Glutamatergic neuron (in vitro differentiated cells): ENCODE measurements around the gene RNMT. TPM values are rescaled to one million over a fixed set of nuclear protein-coding genes. Genes with fewer than 3 reads are reported as not detected.

Experiments used
- DNase-seq: peaks from one replicate; pipeline ENCODE4 v3.0.0; 2022
- H3K27ac Mint-ChIP-seq: one replicate; pipeline ENCODE4 v1.8.0; 2020; ENCODE audit warnings: mild to moderate bottlenecking, mixed read lengths, inconsistent platforms; ENCODE audit not compliant: unreplicated experiment
- H3K27me3 Mint-ChIP-seq: one replicate; pipeline ENCODE4 v1.8.0; 2020; ENCODE audit warnings: mild to moderate bottlenecking, moderate library complexity, mixed read lengths, inconsistent platforms; ENCODE audit not compliant: unreplicated experiment
- H3K36me3 Mint-ChIP-seq: one replicate; pipeline ENCODE4 v1.8.0; 2020; ENCODE audit warnings: mild to moderate bottlenecking, mixed read lengths, inconsistent platforms; ENCODE audit not compliant: unreplicated experiment
- H3K4me1 Mint-ChIP-seq: one replicate; pipeline ENCODE4 v1.8.0; 2020; ENCODE audit warnings: mild to moderate bottlenecking, low read depth, mixed read lengths, inconsistent platforms; ENCODE audit not compliant: unreplicated experiment
- H3K4me3 Mint-ChIP-seq: one replicate; pipeline ENCODE4 v1.8.0; 2020; ENCODE audit warnings: mild to moderate bottlenecking, mixed read lengths, inconsistent platforms; ENCODE audit not compliant: unreplicated experiment
- H3K9me3 Mint-ChIP-seq: one replicate; pipeline ENCODE4 v1.8.0; 2020; ENCODE audit warnings: mild to moderate bottlenecking, moderate library complexity, mixed read lengths, inconsistent platforms; ENCODE audit not compliant: unreplicated experiment
- total RNA-seq: library from RNA; stranded (reverse); fragmentation: NEBNext Ultra II Directional; extraction: Animal tissue kit (Norgen Biotek cat#: 25700); gene quantifications from one replicate; pipeline ENCODE4 v1.2.1, GENCODE V29; 2021; ENCODE audit not compliant: unreplicated experiment
- TF ChIP-seq, protein P1 (sequence below): fragments of 200-600 bp; sonication (generic); IDR thresholded peaks from one replicate; pipeline ENCODE4 v1.5.0; 2021; ENCODE audit not compliant: partially characterized antibody, unreplicated experiment

The RNMT gene
- total RNA-seq, 1 donor from 2014 or later: 42.8 TPM

DNA sequence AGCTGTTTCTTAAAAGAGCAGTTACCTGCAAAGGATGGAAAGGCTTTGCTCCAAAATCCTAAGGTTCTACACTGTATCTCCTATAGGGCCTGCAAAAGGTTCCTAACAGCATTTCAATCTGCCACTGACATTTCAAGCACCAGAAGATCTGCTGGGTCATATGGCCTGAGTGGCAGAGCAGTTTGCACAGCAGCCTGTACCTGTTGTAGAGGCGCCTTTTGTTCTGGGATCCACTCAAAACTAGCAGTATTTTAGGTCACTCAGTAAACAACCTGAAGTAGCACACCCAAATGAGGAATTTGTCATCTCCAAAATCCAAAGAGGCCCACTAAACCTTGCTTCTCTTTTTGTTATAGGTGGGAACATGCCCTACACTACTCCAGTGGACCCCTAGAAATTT lies 6.3 kb upstream of the RNMT start:
- Mint-ChIP-seq H3K36me3 (no peaks in the 10 kb centered on the region), H3K4me3 (no peak overlapping the region), H3K27ac (no peak overlapping the region), H3K27me3 (peaks cover 2% of the 10 kb centered on the region), H3K4me1 (no peaks in the 10 kb centered on the region), H3K9me3 (peaks cover 6% of the 10 kb centered on the region)
- DNase-seq: no peak
- TF ChIP-seq, protein P1, sequence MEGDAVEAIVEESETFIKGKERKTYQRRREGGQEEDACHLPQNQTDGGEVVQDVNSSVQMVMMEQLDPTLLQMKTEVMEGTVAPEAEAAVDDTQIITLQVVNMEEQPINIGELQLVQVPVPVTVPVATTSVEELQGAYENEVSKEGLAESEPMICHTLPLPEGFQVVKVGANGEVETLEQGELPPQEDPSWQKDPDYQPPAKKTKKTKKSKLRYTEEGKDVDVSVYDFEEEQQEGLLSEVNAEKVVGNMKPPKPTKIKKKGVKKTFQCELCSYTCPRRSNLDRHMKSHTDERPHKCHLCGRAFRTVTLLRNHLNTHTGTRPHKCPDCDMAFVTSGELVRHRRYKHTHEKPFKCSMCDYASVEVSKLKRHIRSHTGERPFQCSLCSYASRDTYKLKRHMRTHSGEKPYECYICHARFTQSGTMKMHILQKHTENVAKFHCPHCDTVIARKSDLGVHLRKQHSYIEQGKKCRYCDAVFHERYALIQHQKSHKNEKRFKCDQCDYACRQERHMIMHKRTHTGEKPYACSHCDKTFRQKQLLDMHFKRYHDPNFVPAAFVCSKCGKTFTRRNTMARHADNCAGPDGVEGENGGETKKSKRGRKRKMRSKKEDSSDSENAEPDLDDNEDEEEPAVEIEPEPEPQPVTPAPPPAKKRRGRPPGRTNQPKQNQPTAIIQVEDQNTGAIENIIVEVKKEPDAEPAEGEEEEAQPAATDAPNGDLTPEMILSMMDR: no peak

DNA sequence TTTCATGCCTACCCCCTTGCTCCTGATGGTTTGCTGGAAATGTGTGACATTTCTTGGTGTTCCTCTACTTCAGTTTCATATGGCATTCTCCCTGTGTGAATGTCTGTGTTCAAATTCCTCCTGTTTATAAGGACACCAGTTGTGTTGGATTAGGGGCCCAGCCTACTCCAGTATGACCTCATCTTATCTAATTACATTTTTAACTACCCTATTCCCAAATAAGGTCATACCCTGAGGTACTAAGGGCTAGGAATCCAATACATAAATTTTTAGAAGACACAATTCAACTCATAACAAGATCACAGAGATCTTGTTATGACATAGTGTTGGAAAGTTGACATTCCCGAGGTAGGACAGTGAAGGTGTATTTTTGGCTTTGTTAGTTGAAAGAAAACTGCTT lies 5.6 kb upstream of the RNMT start:
- Mint-ChIP-seq H3K9me3 (peaks cover 8% of the 10 kb centered on the region), H3K4me3 (no peak overlapping the region), H3K36me3 (no peaks in the 10 kb centered on the region), H3K27me3 (peaks cover 2% of the 10 kb centered on the region), H3K27ac (no peak overlapping the region), H3K4me1 (peaks cover 3% of the 10 kb centered on the region)
- TF ChIP-seq, protein P1: no peak
- DNase-seq: no peak

DNA sequence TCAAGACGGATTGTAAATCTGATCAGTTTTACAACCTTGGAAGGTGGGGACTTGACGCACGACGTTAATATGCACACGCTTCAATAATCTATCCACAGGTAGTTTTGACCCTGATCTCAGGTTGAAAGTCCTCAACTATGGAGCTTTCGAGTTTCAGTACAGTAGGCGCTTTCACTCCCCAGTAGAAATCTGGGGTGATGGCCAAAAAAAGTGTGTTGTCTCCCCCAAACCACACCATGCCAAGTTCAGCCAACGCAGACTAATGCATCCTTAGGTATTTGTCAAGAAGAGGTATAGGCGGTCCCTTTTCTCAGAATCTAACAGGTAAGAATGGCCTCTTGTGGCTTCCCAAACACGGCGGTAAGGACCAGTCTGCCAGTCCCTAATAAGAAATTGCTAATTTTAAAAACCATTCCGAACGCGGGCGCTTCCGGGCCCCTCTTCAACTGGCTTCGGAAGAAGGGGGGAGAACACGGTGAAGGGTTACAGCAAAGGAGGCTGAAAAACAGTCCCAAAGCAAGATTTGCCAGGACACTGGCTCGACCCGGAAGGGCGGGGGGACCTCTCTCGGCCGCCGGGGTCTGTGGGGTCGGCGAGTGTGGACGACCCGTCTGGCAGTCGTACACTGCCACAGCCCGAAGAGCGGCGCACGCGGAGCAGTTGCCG lies 774 bp upstream of the RNMT start:
- peaks cover 6% of the 10 kb centered on the region for H3K9me3 Mint-ChIP-seq
- peaks cover 5% of the 10 kb centered on the region for H3K27me3 Mint-ChIP-seq

DNA sequence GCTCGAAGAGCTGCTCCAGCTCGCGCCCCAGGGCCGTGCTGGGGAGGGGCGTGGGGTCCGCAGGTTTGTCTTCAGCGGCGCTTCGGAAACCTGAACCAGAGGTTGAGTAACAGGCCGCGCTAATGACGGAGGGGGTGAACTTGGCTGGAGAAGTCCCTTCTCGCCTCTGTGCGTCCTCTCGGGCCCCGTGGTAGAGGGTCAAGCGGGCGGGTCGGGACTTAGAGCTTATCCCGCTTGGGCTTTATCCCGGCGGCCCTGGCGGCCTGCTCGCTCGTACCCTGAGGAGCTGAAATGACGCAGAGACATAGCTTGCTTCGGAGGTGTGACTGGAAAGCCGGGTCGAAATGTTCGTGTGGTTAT lies 479 bp downstream of the RNMT start:
- DNase-seq: no peak
- Mint-ChIP-seq H3K27me3 (peaks cover 5% of the 10 kb centered on the region), H3K36me3 (no peaks in the 10 kb centered on the region), H3K27ac (peak overlapping the region; percentile 64), H3K9me3 (peaks cover 4% of the 10 kb centered on the region), H3K4me1 (peaks cover 8% of the 10 kb centered on the region), H3K4me3 (peak overlapping the region; percentile 96)
- TF ChIP-seq, protein P1: no peak

More for the DNA sequence above, 774 bp upstream of the RNMT start:
- H3K27ac Mint-ChIP-seq: no peak overlapping the region
- no peaks in the 10 kb centered on the region for H3K36me3 Mint-ChIP-seq
- H3K4me3 Mint-ChIP-seq: peak overlapping the region; percentile 88
- DNase-seq: no peak
- peaks cover 8% of the 10 kb centered on the region for H3K4me1 Mint-ChIP-seq
- TF ChIP-seq, protein P1: no peak

DNA sequence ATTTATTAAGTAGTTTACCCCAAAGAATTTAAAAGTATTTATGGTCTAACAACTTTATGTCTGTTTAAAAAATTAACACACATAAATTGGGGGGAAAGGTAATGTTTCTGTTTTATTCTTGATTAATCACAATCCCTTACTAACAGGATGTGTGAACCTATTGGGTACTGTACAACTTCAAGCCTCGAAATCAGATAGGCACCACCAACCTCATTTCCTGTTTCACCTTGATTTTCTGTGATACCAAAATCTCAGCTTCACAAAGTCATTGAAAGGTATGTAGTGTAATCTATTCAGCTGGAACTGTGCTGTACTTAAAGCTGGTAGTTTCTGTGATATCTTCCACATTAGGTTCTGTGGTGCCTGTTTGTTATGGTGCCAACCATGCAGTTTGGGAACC lies 4.0 kb downstream of the RNMT start:
- Mint-ChIP-seq H3K27ac (no peak overlapping the region), H3K36me3 (no peaks in the 10 kb centered on the region)

More for the DNA sequence above, 4.0 kb downstream of the RNMT start:
- no peak for DNase-seq
- Mint-ChIP-seq H3K9me3 (peaks cover 4% of the 10 kb centered on the region), H3K27me3 (peaks cover 3% of the 10 kb centered on the region), H3K4me1 (peaks cover 7% of the 10 kb centered on the region), H3K4me3 (no peak overlapping the region)
- TF ChIP-seq, protein P1: no peak
